ENCODE data around the gene SLC11A2.

The SLC11A2 gene

GRCh38 chr12:51049525-51049924 is 23.3 kb upstream of the SLC11A2 start:
- peak overlapping the region in 1 of 2 donors; percentile 9 for H3K4me3 ChIP-seq (replicated peaks in 1 of 2; ENCODE audit: low read depth in 2 of 2, low read length in 2 of 2)

GRCh38 chr12:51048661-51049251 is 22.6 kb upstream of the SLC11A2 start:
- TF ChIP-seq CTCF (IDR thresholded peaks at IDR 0.05; ENCODE audit: low read depth, low read length): no peak
- no peak for DNase-seq (ENCODE audit: low read depth in 2 of 2)
- peak overlapping the region; percentile 82 to 89 for H3K4me3 ChIP-seq (replicated peaks in 1 of 2; ENCODE audit: low read depth in 2 of 2, low read length in 2 of 2)

More at GRCh38 chr12:51049525-51049924, 23.3 kb upstream of the SLC11A2 start:
- TF ChIP-seq CTCF (IDR thresholded peaks at IDR 0.05; ENCODE audit: low read depth, low read length): no peak
- no peak for DNase-seq (ENCODE audit: low read depth in 2 of 2)

GRCh38 chr12:51047655-51048540 is 21.7 kb upstream of the SLC11A2 start, which contains the start of gene LETMD1:
TSS of gene LETMD1 (plus strand) at chr12:51048327. CDS start at chr12:51048357, 30 bp downstream.
- TF ChIP-seq CTCF (IDR thresholded peaks at IDR 0.05; ENCODE audit: low read depth, low read length): peak; percentile 91
- peak within 1 kb of the TSS; percentile 82 to 89 for H3K4me3 ChIP-seq (replicated peaks in 1 of 2; ENCODE audit: low read depth in 2 of 2, low read length in 2 of 2)
- DNase-seq (ENCODE audit: low read depth in 2 of 2): peak; percentile 99

GRCh38 chr12:51036279-51036678 is 10.1 kb upstream of the SLC11A2 start:
- no peak overlapping the region for H3K4me3 ChIP-seq (replicated peaks in 1 of 2; ENCODE audit: low read depth in 2 of 2, low read length in 2 of 2)
- DNase-seq (ENCODE audit: low read depth in 2 of 2): no peak
- no peak for TF ChIP-seq CTCF (IDR thresholded peaks at IDR 0.05; ENCODE audit: low read depth, low read length)

GRCh38 chr12:51033457-51034089 is 7.4 kb upstream of the SLC11A2 start:
- DNase-seq (ENCODE audit: low read depth in 2 of 2): no peak
- no peak for TF ChIP-seq CTCF (IDR thresholded peaks at IDR 0.05; ENCODE audit: low read depth, low read length)
- H3K4me3 ChIP-seq (replicated peaks in 1 of 2; ENCODE audit: low read depth in 2 of 2, low read length in 2 of 2): no peak overlapping the region

- no peak for DNase-seq (ENCODE audit: low read depth in 2 of 2)
- no peak overlapping the region for H3K4me3 ChIP-seq (replicated peaks in 1 of 2; ENCODE audit: low read depth in 2 of 2, low read length in 2 of 2)
- no peak for TF ChIP-seq CTCF (IDR thresholded peaks at IDR 0.05; ENCODE audit: low read depth, low read length)
Measured at GRCh38 chr12:51033048-51033447, 6.9 kb upstream of the SLC11A2 start.
